HepG2 (cell line): ENCODE results near the gene SEMA3F.

Experiments
- TBP ChIP-seq: sonication (generic); formaldehyde crosslinking; IDR thresholded peaks from 2 replicates; pipeline ENCODE4 v1.5.0; 2020; ENCODE audit warnings: missing genetic modification reagents
- TF ChIP-seq, protein P1 (sequence below): sonication (generic); formaldehyde crosslinking; IDR thresholded peaks from 2 replicates; pipeline ENCODE4 v1.4.0; 2020; ENCODE audit warnings: missing genetic modification reagents, borderline replicate concordance

DNA sequence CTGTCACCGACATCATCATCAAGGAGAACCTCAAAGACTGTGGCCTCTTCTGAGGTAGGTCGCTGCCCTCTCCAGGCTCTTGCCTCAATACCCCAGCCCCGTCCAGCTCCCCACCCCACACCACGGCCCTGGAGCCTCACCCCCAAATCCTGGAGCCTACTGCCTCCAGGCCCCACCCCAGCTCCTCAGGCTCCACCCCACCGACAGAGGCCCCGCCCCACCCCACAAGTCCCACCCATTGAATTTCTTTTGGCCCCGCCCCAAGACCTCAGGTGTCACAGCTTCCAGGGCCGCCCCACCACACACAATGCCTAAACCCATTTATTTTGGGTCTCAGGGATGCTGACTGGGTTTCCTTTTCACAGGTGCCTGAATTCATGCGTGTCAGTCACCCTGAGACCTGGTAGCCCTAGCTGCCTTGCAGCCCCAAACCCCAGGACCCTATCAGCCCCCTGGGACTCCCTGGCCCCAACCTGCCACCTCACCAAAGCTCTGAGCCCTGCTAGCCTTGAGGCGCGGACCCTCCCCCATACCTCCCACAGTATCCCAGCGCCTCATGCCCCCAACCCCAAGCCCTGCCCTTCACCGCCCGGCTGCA lies 39.9 kb downstream of the SEMA3F start:
- TF ChIP-seq, protein P1, sequence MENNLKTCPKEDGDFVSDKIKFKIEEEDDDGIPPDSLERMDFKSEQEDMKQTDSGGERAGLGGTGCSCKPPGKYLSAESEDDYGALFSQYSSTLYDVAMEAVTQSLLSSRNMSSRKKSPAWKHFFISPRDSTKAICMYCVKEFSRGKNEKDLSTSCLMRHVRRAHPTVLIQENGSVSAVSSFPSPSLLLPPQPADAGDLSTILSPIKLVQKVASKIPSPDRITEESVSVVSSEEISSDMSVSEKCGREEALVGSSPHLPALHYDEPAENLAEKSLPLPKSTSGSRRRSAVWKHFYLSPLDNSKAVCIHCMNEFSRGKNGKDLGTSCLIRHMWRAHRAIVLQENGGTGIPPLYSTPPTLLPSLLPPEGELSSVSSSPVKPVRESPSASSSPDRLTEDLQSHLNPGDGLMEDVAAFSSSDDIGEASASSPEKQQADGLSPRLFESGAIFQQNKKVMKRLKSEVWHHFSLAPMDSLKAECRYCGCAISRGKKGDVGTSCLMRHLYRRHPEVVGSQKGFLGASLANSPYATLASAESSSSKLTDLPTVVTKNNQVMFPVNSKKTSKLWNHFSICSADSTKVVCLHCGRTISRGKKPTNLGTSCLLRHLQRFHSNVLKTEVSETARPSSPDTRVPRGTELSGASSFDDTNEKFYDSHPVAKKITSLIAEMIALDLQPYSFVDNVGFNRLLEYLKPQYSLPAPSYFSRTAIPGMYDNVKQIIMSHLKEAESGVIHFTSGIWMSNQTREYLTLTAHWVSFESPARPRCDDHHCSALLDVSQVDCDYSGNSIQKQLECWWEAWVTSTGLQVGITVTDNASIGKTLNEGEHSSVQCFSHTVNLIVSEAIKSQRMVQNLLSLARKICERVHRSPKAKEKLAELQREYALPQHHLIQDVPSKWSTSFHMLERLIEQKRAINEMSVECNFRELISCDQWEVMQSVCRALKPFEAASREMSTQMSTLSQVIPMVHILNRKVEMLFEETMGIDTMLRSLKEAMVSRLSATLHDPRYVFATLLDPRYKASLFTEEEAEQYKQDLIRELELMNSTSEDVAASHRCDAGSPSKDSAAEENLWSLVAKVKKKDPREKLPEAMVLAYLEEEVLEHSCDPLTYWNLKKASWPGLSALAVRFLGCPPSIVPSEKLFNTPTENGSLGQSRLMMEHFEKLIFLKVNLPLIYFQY (CRISPR knock-in tag), result no peak
- no peak for TF ChIP-seq TBP (CRISPR knock-in tag)
